OCI-LY1 (cell line): Measurements from ENCODE around the gene COLGALT1.

Source experiments
- H2AFZ ChIP-seq: fragments of 200-600 bp; sonication (generic), shearing (Covaris generic); 2 replicates; pipeline ENCODE4 v1.6.0; 2014; ENCODE audit warnings: antibody characterized with exemption, mild to moderate bottlenecking, low read length
- H3F3A ChIP-seq: fragments of 200-600 bp; sonication (generic), shearing (Covaris generic); 2 replicates; pipeline ENCODE4 v1.6.0; 2014; ENCODE audit warnings: mild to moderate bottlenecking, antibody characterized with exemption, low read length, moderate library complexity; ENCODE audit not compliant: insufficient read depth
- H3K27ac ChIP-seq: fragments of 200-600 bp; sonication (generic); 2 replicates; pipeline ENCODE4 v1.5.1; 2014; ENCODE audit warnings: low read length, mixed run types, mild to moderate bottlenecking, low read depth; ENCODE audit not compliant: poor library complexity, severe bottlenecking
- H3K27me3 ChIP-seq: fragments of 200-600 bp; sonication (generic); 2 replicates; pipeline ENCODE4 v1.6.0; 2014; ENCODE audit warnings: antibody characterized with exemption, mild to moderate bottlenecking, low read length, moderate library complexity; ENCODE audit not compliant: insufficient read depth
- H3K36me3 ChIP-seq: fragments of 200-600 bp; sonication (generic); 2 replicates; pipeline ENCODE4 v1.6.1; 2014; ENCODE audit warnings: mild to moderate bottlenecking, antibody characterized with exemption, low read length, moderate library complexity, mixed read lengths; ENCODE audit not compliant: insufficient read depth
- H3K4me1 ChIP-seq: fragments of 200-600 bp; sonication (generic); 2 replicates; pipeline ENCODE4 v1.5.1; 2014; ENCODE audit warnings: mild to moderate bottlenecking, low read length, moderate library complexity; ENCODE audit not compliant: insufficient read depth, severe bottlenecking
- H3K4me2 ChIP-seq: fragments of 200-600 bp; sonication (generic), shearing (Covaris generic); 2 replicates; pipeline ENCODE4 v1.6.1; 2014; ENCODE audit warnings: low read length
- H3K4me3 ChIP-seq: fragments of 200-600 bp; sonication (generic); 2 replicates; pipeline ENCODE4 v1.5.1; 2014; ENCODE audit warnings: low read length, low read depth, mild to moderate bottlenecking, mixed read lengths; ENCODE audit not compliant: poor library complexity, severe bottlenecking
- H3K79me2 ChIP-seq: fragments of 200-600 bp; shearing (Covaris generic); 2 replicates; pipeline ENCODE4 v1.6.1; 2016; ENCODE audit warnings: mixed run types, low read length, mixed read lengths; ENCODE audit not compliant: insufficient read depth
- H3K9ac ChIP-seq: fragments of 200-600 bp; sonication (generic), shearing (Covaris generic); 2 replicates; pipeline ENCODE4 v1.6.1; 2014; ENCODE audit warnings: mild to moderate bottlenecking, low read length, mixed read lengths
- H3K9me2 ChIP-seq: fragments of 200-600 bp; sonication (generic), shearing (Covaris generic); 2 replicates; pipeline ENCODE4 v1.6.1; 2014; ENCODE audit warnings: low read depth, mild to moderate bottlenecking, low read length, mixed read lengths
- H3K9me3 ChIP-seq: fragments of 200-600 bp; shearing (Covaris generic); 2 replicates; pipeline ENCODE4 v1.6.1; 2014; ENCODE audit warnings: low read length, mixed read lengths
- H4K20me1 ChIP-seq: fragments of 200-600 bp; sonication (generic), shearing (Covaris generic); 2 replicates; pipeline ENCODE4 v1.6.0; 2016; ENCODE audit warnings: mild to moderate bottlenecking, low read length; ENCODE audit not compliant: insufficient read depth
- CTCF ChIP-seq: fragments of 200-600 bp; sonication (generic), shearing (Covaris generic); IDR thresholded peaks from 2 replicates; pipeline ENCODE4 v1.5.1; 2017; ENCODE audit warnings: mild to moderate bottlenecking, antibody characterized with exemption, low read length, moderate library complexity, mixed read lengths
- EZH2 ChIP-seq: fragments of 200-600 bp; sonication (generic), shearing (Covaris generic); IDR thresholded peaks from 2 replicates; pipeline ENCODE4 v1.8.0; 2017; ENCODE audit warnings: borderline replicate concordance, mixed run types, mild to moderate bottlenecking, antibody characterized with exemption, low read length, moderate library complexity, mixed read lengths

The COLGALT1 gene

GRCh38 chr19:17577457-17578097 is 22.1 kb downstream of the COLGALT1 start:
- Histone ChIP-seq H3K9ac (no peak overlapping the region), H3K4me1 (no peaks in the 10 kb centered on the region), H3K79me2 (no peaks in the 10 kb centered on the region), H3K27ac (no peak overlapping the region), H3K9me3 (no peaks in the 10 kb centered on the region), H3K4me2 (no peak overlapping the region), H2AFZ (no peak overlapping the region), H3K4me3 (no peak overlapping the region), H3K36me3 (peaks cover 60% of the 10 kb centered on the region), H3K27me3 (no peaks in the 10 kb centered on the region), H3K9me2 (no peaks in the 10 kb centered on the region), H4K20me1 (no peaks in the 10 kb centered on the region), H3F3A (no peaks in the 10 kb centered on the region)
- TF ChIP-seq CTCF (no peak), EZH2 (no peak)

- no peaks in the 10 kb centered on the region for H3K79me2 ChIP-seq
- peaks cover 56% of the 10 kb centered on the region for H3K36me3 ChIP-seq
- no peaks in the 10 kb centered on the region for H4K20me1 ChIP-seq
- TF ChIP-seq EZH2 (no peak), CTCF (no peak)
- H2AFZ ChIP-seq = no peak overlapping the region
- H3K4me2 ChIP-seq = peak overlapping the region; percentile 19; the same call in 1 of the 2 replicates
- H3K4me1 ChIP-seq = no peaks in the 10 kb centered on the region
- no peaks in the 10 kb centered on the region for H3K9me2 ChIP-seq
- H3K27ac ChIP-seq = no peak overlapping the region
- no peaks in the 10 kb centered on the region for H3K27me3 ChIP-seq
- no peaks in the 10 kb centered on the region for H3F3A ChIP-seq
- H3K4me3 ChIP-seq = no peak overlapping the region
- H3K9ac ChIP-seq = no peak overlapping the region
- H3K9me3 ChIP-seq = no peaks in the 10 kb centered on the region
Measured at GRCh38 chr19:17579661-17580244, 24.3 kb downstream of the COLGALT1 start.

DNA sequence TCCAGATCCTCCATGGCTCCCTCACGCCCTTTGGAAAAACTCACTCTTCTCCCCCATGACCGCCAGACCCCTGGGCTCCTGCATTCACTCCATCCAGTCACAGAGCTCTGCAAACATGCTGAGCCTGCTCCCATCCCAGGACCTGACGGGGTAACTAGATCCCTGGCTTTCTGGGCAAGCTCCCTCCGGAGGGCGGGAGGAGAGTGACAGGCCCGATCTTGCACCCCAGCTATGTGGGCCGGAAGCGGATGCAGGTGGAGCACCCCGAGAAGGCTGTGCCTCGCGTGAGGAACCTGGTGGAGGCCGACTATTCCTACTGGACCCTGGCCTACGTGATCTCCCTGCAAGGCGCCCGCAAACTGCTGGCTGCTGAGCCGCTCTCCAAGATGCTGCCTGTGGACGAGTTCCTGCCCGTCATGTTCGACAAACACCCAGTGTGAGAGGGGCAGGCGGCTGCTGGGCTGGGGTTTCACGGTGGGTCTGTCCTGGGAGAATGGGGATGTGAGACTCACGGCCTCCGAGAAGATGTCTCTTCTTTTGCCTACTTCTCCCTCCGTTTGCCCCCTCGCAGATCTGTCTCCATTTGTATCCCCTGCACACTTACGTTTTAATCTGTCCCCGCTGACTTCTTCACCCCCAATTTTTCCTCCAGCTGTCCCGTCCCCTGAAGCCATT is 25.2 kb downstream of the COLGALT1 start:
- no peak overlapping the region for H3K9ac ChIP-seq
- no peaks in the 10 kb centered on the region for H4K20me1 ChIP-seq
- no peak overlapping the region for H3K27ac ChIP-seq
- H3K4me3 ChIP-seq = no peak overlapping the region
- peaks cover 51% of the 10 kb centered on the region for H3K36me3 ChIP-seq
- no peaks in the 10 kb centered on the region for H3F3A ChIP-seq
- no peaks in the 10 kb centered on the region for H3K79me2 ChIP-seq
- no peaks in the 10 kb centered on the region for H3K27me3 ChIP-seq
- H2AFZ ChIP-seq = no peak overlapping the region
- H3K4me1 ChIP-seq = no peaks in the 10 kb centered on the region
- no peak for TF ChIP-seq EZH2
- TF ChIP-seq CTCF = no peak
- H3K9me2 ChIP-seq = no peaks in the 10 kb centered on the region
- no peak overlapping the region for H3K4me2 ChIP-seq
- no peaks in the 10 kb centered on the region for H3K9me3 ChIP-seq
